DND-41 (cell line): Measurements from ENCODE around the gene TIMM50.

ENCODE experiments used
- ATAC-seq: fragments of 200-7000 bp; cut with Tn5 transposase; 3 replicates; pipeline ENCODE4 v1.9.1; 2021; ENCODE audit warnings: low read depth; ENCODE audit not compliant: insufficient read depth
- DNase-seq: peaks from one replicate; pipeline ENCODE4 v3.0.0-alpha.2; 2020
- H2AFZ ChIP-seq: 2 replicates; pipeline ENCODE4 v1.6.0; 2012; ENCODE audit warnings: low read depth, low read length
- H3K27ac ChIP-seq: 2 replicates; pipeline ENCODE4 v1.5.1; 2012; ENCODE audit warnings: low read length, inconsistent platforms
- H3K27me3 ChIP-seq: fragments of 200-600 bp; sonication (generic); 2 replicates; pipeline ENCODE4 v1.6.0; 2012; ENCODE audit warnings: low read length, mild to moderate bottlenecking, inconsistent platforms; ENCODE audit not compliant: insufficient read depth, poor library complexity
- H3K36me3 ChIP-seq: 2 replicates; pipeline ENCODE4 v1.5.1; 2012; ENCODE audit warnings: low read length, inconsistent platforms; ENCODE audit not compliant: insufficient read depth
- H3K4me1 ChIP-seq: 2 replicates; pipeline ENCODE4 v1.5.1; 2012; ENCODE audit warnings: mild to moderate bottlenecking, low read length; ENCODE audit not compliant: insufficient read depth
- H3K4me2 ChIP-seq: 2 replicates; pipeline ENCODE4 v1.6.0; 2012; ENCODE audit warnings: mild to moderate bottlenecking, moderate library complexity, low read length, inconsistent platforms; ENCODE audit not compliant: insufficient read depth
- H3K4me3 ChIP-seq, 2 experiments: fragments of 200-600 bp in 1 of 2; shearing (Covaris generic) in 1 of 2; 2 replicates each; pipeline ENCODE4 v1.5.1; 2012 to 2016; ENCODE audit warnings: inconsistent platforms in 2 of 2, low read length in 2 of 2, mild to moderate bottlenecking in 2 of 2, low read depth in 1 of 2, moderate library complexity in 1 of 2
- H3K79me2 ChIP-seq: 2 replicates; pipeline ENCODE4 v1.6.0; 2012; ENCODE audit warnings: low read length, inconsistent platforms; ENCODE audit not compliant: insufficient read depth
- H3K9ac ChIP-seq: 2 replicates; pipeline ENCODE4 v1.6.0; 2012; ENCODE audit warnings: low read depth, mild to moderate bottlenecking, inconsistent platforms, low read length, moderate library complexity
- H3K9me3 ChIP-seq: 2 replicates; pipeline ENCODE4 v1.5.1; 2012; ENCODE audit warnings: low read length, moderate library complexity, mild to moderate bottlenecking, inconsistent platforms; ENCODE audit not compliant: insufficient read depth, severe bottlenecking
- H4K20me1 ChIP-seq: 2 replicates; pipeline ENCODE4 v1.6.0; 2012; ENCODE audit warnings: low read length; ENCODE audit not compliant: insufficient read depth
- EZH2 ChIP-seq: IDR thresholded peaks from 3 replicates; pipeline ENCODE4 v1.6.1; 2012; ENCODE audit warnings: borderline replicate concordance, low read depth, mild to moderate bottlenecking, moderate library complexity, low read length, inconsistent platforms; ENCODE audit not compliant: severe bottlenecking
- TF ChIP-seq, protein P1 (sequence below): IDR thresholded peaks from 2 replicates; pipeline ENCODE4 v1.5.1; 2012; ENCODE audit warnings: borderline replicate concordance, low read length, moderate library complexity, mild to moderate bottlenecking; ENCODE audit not compliant: poor library complexity, severe bottlenecking; ENCODE audit errors: extremely low read depth

Gene TIMM50

DNA sequence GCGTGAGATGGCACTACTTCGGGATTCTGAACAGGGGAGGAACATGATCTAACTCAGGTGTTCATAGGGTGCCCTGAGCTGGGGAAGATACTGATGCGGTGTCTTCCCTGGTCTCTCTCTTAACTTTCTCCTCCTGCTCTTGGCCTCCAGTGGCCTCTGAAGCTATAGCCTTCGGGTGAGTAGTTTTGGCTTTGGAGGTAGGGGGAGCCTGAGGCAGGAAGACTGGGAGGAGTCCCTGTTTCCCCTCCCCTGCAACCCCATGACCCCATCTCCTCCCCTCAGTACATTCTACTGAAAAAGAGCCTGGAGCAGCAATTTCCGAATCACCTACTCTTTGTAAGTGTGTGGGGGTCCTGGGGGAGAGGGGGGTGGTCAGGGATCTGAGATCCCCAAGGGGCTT is 37.8 kb downstream of the TIMM50 start:
- no peaks in the 10 kb centered on the region for H3K4me1 ChIP-seq
- no peak overlapping the region for H3K4me3 ChIP-seq
- DNase-seq (no peak), ATAC-seq (no peak)
- no peaks in the 10 kb centered on the region for H3K79me2 ChIP-seq
- no peaks in the 10 kb centered on the region for H3K27me3 ChIP-seq
- H3K4me2 ChIP-seq: no peak overlapping the region
- H3K27ac ChIP-seq: no peak overlapping the region
- no peaks in the 10 kb centered on the region for H3K36me3 ChIP-seq
- H2AFZ ChIP-seq: no peak overlapping the region; the same call in 1 of the 2 replicates
- no peak overlapping the region for H3K9ac ChIP-seq
- H3K9me3 ChIP-seq: no peaks in the 10 kb centered on the region
- H4K20me1 ChIP-seq: no peaks in the 10 kb centered on the region
- no peak for TF ChIP-seq EZH2
- TF ChIP-seq, protein P1, sequence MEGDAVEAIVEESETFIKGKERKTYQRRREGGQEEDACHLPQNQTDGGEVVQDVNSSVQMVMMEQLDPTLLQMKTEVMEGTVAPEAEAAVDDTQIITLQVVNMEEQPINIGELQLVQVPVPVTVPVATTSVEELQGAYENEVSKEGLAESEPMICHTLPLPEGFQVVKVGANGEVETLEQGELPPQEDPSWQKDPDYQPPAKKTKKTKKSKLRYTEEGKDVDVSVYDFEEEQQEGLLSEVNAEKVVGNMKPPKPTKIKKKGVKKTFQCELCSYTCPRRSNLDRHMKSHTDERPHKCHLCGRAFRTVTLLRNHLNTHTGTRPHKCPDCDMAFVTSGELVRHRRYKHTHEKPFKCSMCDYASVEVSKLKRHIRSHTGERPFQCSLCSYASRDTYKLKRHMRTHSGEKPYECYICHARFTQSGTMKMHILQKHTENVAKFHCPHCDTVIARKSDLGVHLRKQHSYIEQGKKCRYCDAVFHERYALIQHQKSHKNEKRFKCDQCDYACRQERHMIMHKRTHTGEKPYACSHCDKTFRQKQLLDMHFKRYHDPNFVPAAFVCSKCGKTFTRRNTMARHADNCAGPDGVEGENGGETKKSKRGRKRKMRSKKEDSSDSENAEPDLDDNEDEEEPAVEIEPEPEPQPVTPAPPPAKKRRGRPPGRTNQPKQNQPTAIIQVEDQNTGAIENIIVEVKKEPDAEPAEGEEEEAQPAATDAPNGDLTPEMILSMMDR: no peak

DNA sequence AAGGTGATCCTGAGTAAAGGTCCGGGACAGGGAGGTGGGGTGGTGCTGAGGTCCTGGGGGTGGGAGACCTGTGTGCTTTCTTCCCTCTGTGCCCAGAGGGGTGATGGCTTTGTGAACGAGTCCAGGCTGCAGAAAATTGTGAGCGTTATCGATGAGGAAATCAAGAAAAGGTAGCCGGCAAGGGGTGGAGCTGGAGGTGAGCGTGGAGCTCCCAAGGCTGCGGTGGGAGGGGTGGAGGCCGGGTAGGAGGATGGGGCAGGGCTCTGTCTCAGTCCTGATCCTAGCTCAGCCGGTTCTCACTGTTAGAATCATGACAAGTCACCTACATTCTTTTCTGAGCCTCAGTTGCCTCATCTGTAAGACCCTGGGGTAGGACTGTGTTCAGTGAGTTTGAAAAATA is 38.3 kb downstream of the TIMM50 start:
- Histone ChIP-seq H4K20me1 (no peaks in the 10 kb centered on the region), H3K9me3 (no peaks in the 10 kb centered on the region), H2AFZ (no peak overlapping the region), H3K4me3 (no peak overlapping the region), H3K4me2 (no peak overlapping the region), H3K79me2 (no peaks in the 10 kb centered on the region), H3K4me1 (no peaks in the 10 kb centered on the region), H3K27me3 (no peaks in the 10 kb centered on the region), H3K36me3 (no peaks in the 10 kb centered on the region), H3K27ac (no peak overlapping the region), H3K9ac (no peak overlapping the region)
- no peak for DNase-seq
- no peak for TF ChIP-seq EZH2
- TF ChIP-seq, protein P1: no peak
- ATAC-seq: no peak

DNA sequence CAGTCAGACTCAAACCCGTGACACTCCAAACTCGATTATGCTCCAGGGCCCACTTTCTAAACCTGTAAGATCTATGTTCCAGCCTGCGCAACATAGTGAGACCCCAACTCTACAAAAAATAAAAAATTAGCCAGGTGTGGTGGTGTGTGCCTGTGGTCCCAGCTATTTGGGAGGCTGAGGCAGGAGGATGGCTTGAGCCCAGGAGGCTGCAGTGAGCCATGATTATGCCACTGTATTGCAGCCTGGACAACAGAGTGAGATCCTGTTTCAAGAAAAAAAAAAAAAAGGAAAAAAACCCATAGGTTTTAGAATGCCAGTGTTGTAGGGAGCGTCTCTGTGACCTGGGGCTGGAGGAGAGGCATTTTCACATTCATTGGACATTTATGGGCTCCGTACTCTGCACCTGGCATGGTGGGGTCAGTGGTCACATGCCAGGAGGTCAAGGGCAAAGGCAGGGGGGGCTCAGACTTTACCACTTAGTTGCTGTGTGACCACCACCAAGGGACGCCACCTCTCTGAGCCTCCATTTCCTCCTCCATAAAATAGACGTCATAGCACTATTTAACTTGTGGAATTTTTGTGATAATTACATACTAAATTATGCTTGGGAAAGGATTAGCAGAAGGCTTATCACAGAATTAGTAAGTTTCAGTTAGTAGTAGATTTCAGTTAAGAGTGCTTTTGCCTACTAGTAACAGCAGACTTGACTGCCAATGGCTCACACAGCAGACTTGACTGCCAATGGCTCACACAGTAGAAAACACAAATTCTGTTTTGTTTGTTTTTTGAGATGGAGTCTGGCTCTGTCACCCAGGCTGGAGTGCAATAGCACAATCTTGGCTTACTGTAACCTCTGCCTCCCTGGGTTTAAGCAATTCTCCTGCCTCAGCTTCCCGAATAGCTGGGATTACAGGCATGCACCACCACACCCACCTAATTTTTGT is 40.2 kb downstream of the TIMM50 start:
- Histone ChIP-seq H3K4me2 (no peak overlapping the region), H2AFZ (no peak overlapping the region)

More for the DNA sequence above, 40.2 kb downstream of the TIMM50 start:
- Histone ChIP-seq H3K9ac (no peak overlapping the region), H3K4me3 (no peak overlapping the region), H3K9me3 (no peaks in the 10 kb centered on the region), H3K36me3 (no peaks in the 10 kb centered on the region), H3K4me1 (no peaks in the 10 kb centered on the region), H3K27ac (no peak overlapping the region), H3K27me3 (no peaks in the 10 kb centered on the region), H3K79me2 (no peaks in the 10 kb centered on the region), H4K20me1 (no peaks in the 10 kb centered on the region)
- TF ChIP-seq, protein P1: no peak
- no peak for TF ChIP-seq EZH2
- DNase-seq (no peak), ATAC-seq (no peak)
